H9 (cell line): Measurements from ENCODE around the gene XRCC2. TPM values are rescaled to one million over a fixed set of nuclear protein-coding genes. Genes with fewer than 3 reads are reported as not detected.

ENCODE experiments used
- DNase-seq: peaks from one replicate; pipeline ENCODE4 v3.0.0-alpha.2; 2017
- H2AFZ ChIP-seq: one replicate; pipeline ENCODE4 v1.6.1; 2013; ENCODE audit warnings: mild to moderate bottlenecking, low read length, control low read depth, moderate library complexity
- H2AK5ac ChIP-seq: 2 replicates; pipeline ENCODE4 v1.6.1; 2013; ENCODE audit warnings: low read length, control low read depth, mixed read lengths; ENCODE audit not compliant: insufficient read length
- H2BK120ac ChIP-seq: one replicate; pipeline ENCODE4 v1.6.1; 2013; ENCODE audit warnings: low read depth, mild to moderate bottlenecking, low read length, control low read depth, inconsistent platforms; ENCODE audit not compliant: poor library complexity, severe bottlenecking
- H2BK12ac ChIP-seq: 2 replicates; pipeline ENCODE4 v1.6.1; 2013; ENCODE audit warnings: low read length, control low read depth, mixed read lengths, low read depth; ENCODE audit not compliant: insufficient read length
- H2BK15ac ChIP-seq: 2 replicates; pipeline ENCODE4 v1.6.1; 2013; ENCODE audit warnings: low read depth, low read length, control low read depth
- H2BK20ac ChIP-seq: one replicate; pipeline ENCODE4 v1.6.1; 2013; ENCODE audit warnings: low read depth, mild to moderate bottlenecking, low read length, control low read depth, inconsistent platforms; ENCODE audit not compliant: poor library complexity, severe bottlenecking
- H2BK5ac ChIP-seq: 2 replicates; pipeline ENCODE4 v1.6.1; 2013; ENCODE audit warnings: low read length, control low read depth, mixed read lengths; ENCODE audit not compliant: insufficient read length
- H3K14ac ChIP-seq: 2 replicates; pipeline ENCODE4 v1.6.1; 2013; ENCODE audit warnings: low read length, control low read depth; ENCODE audit not compliant: insufficient read depth
- H3K18ac ChIP-seq: 2 replicates; pipeline ENCODE4 v1.6.1; 2013; ENCODE audit warnings: low read depth, mild to moderate bottlenecking, mixed read lengths, low read length, control low read depth; ENCODE audit not compliant: insufficient read length
- H3K23ac ChIP-seq: 2 replicates; pipeline ENCODE4 v1.6.1; 2013; ENCODE audit warnings: low read length, control low read depth, mixed read lengths, low read depth; ENCODE audit not compliant: insufficient read length
- H3K23me2 ChIP-seq: 2 replicates; pipeline ENCODE4 v1.6.1; 2013; ENCODE audit warnings: low read depth, mild to moderate bottlenecking, mixed read lengths, low read length, control low read depth; ENCODE audit not compliant: insufficient read length, poor library complexity, severe bottlenecking
- H3K27ac ChIP-seq: 2 replicates; pipeline ENCODE4 v1.5.1; 2013; ENCODE audit warnings: low read length, control low read depth, mixed read lengths, low read depth; ENCODE audit not compliant: insufficient read length
- H3K27me3 ChIP-seq: 2 replicates; pipeline ENCODE4 v1.6.1; 2013; ENCODE audit warnings: low read length, control low read depth, inconsistent platforms; ENCODE audit not compliant: insufficient read depth
- H3K4ac ChIP-seq: 2 replicates; pipeline ENCODE4 v1.6.1; 2013; ENCODE audit warnings: low read depth, mild to moderate bottlenecking, control low read depth, inconsistent platforms, low read length, moderate library complexity
- H3K4me1 ChIP-seq: 2 replicates; pipeline ENCODE4 v1.6.1; 2013; ENCODE audit warnings: low read length, control low read depth, inconsistent platforms; ENCODE audit not compliant: insufficient read depth
- H3K4me2 ChIP-seq: 2 replicates; pipeline ENCODE4 v1.6.1; 2013; ENCODE audit warnings: low read length, control low read depth, mixed read lengths; ENCODE audit not compliant: insufficient read length, insufficient read depth
- H3K56ac ChIP-seq: 2 replicates; pipeline ENCODE4 v1.6.1; 2013; ENCODE audit warnings: low read depth, mild to moderate bottlenecking, mixed read lengths, low read length, control low read depth; ENCODE audit not compliant: insufficient read length
- H3K79me1 ChIP-seq: 2 replicates; pipeline ENCODE4 v1.6.1; 2013; ENCODE audit warnings: low read depth, mild to moderate bottlenecking, moderate library complexity, low read length, control low read depth, inconsistent platforms; ENCODE audit not compliant: insufficient read depth, poor library complexity, severe bottlenecking
- H3K79me2 ChIP-seq: 2 replicates; pipeline ENCODE4 v1.6.1; 2013; ENCODE audit warnings: low read length, control low read depth, inconsistent platforms; ENCODE audit not compliant: insufficient read depth
- H3K9ac ChIP-seq: 2 replicates; pipeline ENCODE4 v1.6.1; 2013; ENCODE audit warnings: low read length, control low read depth, mixed read lengths; ENCODE audit not compliant: insufficient read length; ENCODE audit errors: extremely low read depth
- H3K9me3 ChIP-seq: one replicate; pipeline ENCODE4 v1.6.1; 2013; ENCODE audit warnings: low read depth, low read length, inconsistent platforms; ENCODE audit not compliant: control insufficient read depth
- H3T11ph ChIP-seq: one replicate; pipeline ENCODE4 v1.6.1; 2013; ENCODE audit warnings: mild to moderate bottlenecking, low read length, control low read depth, inconsistent platforms
- H4K20me1 ChIP-seq: one replicate; pipeline ENCODE4 v1.6.1; 2013; ENCODE audit not compliant: control insufficient read depth, insufficient read length, insufficient read depth
- H4K5ac ChIP-seq: 2 replicates; pipeline ENCODE4 v1.6.1; 2013; ENCODE audit warnings: low read depth, mild to moderate bottlenecking, mixed read lengths, low read length, control low read depth; ENCODE audit not compliant: insufficient read length
- H4K8ac ChIP-seq: replicated peaks from 2 replicates; pipeline ENCODE4 v1.6.1; 2013; ENCODE audit warnings: low read length, control low read depth, mixed read lengths, low read depth; ENCODE audit not compliant: insufficient read length
- H4K91ac ChIP-seq: 2 replicates; pipeline ENCODE4 v1.6.1; 2013; ENCODE audit warnings: low read depth, mild to moderate bottlenecking, moderate library complexity, mixed read lengths, low read length, control low read depth; ENCODE audit not compliant: insufficient read length
- H3K27ac Mint-ChIP-seq, 3 experiments: 2 replicates in 2 of 3; 3 replicates in 1 of 3; pipeline ENCODE4 v1.8.0; 2020 to 2021; ENCODE audit warnings: mixed read lengths in 3 of 3, mild to moderate bottlenecking in 1 of 3, moderate library complexity in 1 of 3
- H3K27me3 Mint-ChIP-seq: 2 replicates; pipeline ENCODE4 v1.8.0; 2021; ENCODE audit warnings: low read depth, mild to moderate bottlenecking, moderate library complexity, mixed read lengths
- H3K36me3 Mint-ChIP-seq, 3 experiments: 2 replicates in 2 of 3; 3 replicates in 1 of 3; pipeline ENCODE4 v1.8.0; 2020 to 2021; ENCODE audit warnings: low read depth in 3 of 3, mixed read lengths in 3 of 3; ENCODE audit not compliant: insufficient read depth in 1 of 3
- H3K4me1 Mint-ChIP-seq, 2 experiments: 2 replicates each; pipeline ENCODE4 v1.8.0; 2020; ENCODE audit warnings: mixed read lengths in 2 of 2
- H3K4me3 Mint-ChIP-seq, 2 experiments: 2 replicates in 1 of 2; 3 replicates in 1 of 2; pipeline ENCODE4 v1.8.0; 2020 to 2021; ENCODE audit warnings: mild to moderate bottlenecking in 2 of 2, mixed read lengths in 2 of 2, moderate library complexity in 1 of 2
- H3K9me3 Mint-ChIP-seq, 2 experiments: 2 replicates in 1 of 2; 3 replicates in 1 of 2; pipeline ENCODE4 v1.8.0; 2020; ENCODE audit warnings: mild to moderate bottlenecking in 2 of 2, mixed read lengths in 2 of 2, moderate library complexity in 1 of 2
- WGBS: extraction: QIAGEN DNeasy Blood & Tissue Kit; methylation state at CpG from one replicate; pipeline ENCODE4 v1.1.7; 2013; ENCODE audit warnings: missing lambda C conversion rate, low lambda C conversion rate, mixed read lengths; ENCODE audit not compliant: insufficient read length; ENCODE audit errors: extremely low coverage; 5-methylcytosine and 5-hydroxymethylcytosine counted together
- total RNA-seq: library from RNA; stranded (reverse); gene quantifications from 2 replicates; pipeline ENCODE4 v1.2.1, GENCODE V29; 2021
- TF ChIP-seq, protein P1 (sequence below): fragments of 200-600 bp; sonication (generic); conservative IDR thresholded peaks from 3 replicates; pipeline ENCODE4 v1.8.0; 2021; ENCODE audit warnings: antibody characterized with exemption, mild to moderate bottlenecking

The XRCC2 gene
- total RNA-seq, 1 experiment from 2014 or later = 22.8 TPM

DNA sequence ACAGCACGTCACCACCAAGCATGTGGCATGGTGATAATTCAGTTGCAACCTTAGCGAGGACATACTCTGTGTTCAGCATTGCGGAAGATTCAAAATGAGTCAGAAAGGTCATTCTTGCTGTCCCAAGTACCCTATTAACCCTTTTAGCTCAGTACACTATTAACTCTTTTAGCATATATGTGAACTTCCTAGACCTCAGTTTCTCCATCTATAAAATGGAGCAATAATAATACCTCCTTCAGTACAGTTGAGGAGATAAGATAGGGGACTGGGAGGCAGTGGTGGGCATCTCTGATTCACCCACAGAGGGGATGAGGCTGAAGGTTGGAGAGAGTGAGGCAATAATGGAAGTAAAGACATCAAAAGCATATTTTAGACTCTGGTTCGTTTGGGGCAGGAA is 67.3 kb downstream of the XRCC2 start:
- H3K9me3 ChIP-seq = no peaks in the 10 kb centered on the region
- no peak for DNase-seq
- no peak overlapping the region for H3K18ac ChIP-seq
- H2BK5ac ChIP-seq = no peak overlapping the region
- no peaks in the 10 kb centered on the region for H3K23me2 ChIP-seq
- H3K4me1 ChIP-seq = no peaks in the 10 kb centered on the region
- Mint-ChIP-seq H3K27ac (no peak overlapping the region), H3K9me3 (peaks cover 12% of the 10 kb centered on the region in 2 experiments), H3K27me3 (no peaks in the 10 kb centered on the region), H3K36me3 (peaks cover 0 to 11% (median 4%) of the 10 kb centered on the region in 3 experiments; a peak in 5 of 7 replicates), H3K4me3 (no peak overlapping the region), H3K4me1 (no peaks in the 10 kb centered on the region)
- no CpG with 5 or more reads among the region's 4 CpGs for WGBS
- H3K9ac ChIP-seq = no peak overlapping the region
- no peak overlapping the region for H2BK15ac ChIP-seq
- H3K4me2 ChIP-seq = no peak overlapping the region
- no peak overlapping the region for H4K91ac ChIP-seq
- H4K5ac ChIP-seq = no peak overlapping the region
- no peaks in the 10 kb centered on the region for H3K27me3 ChIP-seq
- no peaks in the 10 kb centered on the region for H4K20me1 ChIP-seq
- H3T11ph ChIP-seq = no peak overlapping the region
- H3K27ac ChIP-seq = no peak overlapping the region
- no peak overlapping the region for H3K14ac ChIP-seq
- no peak overlapping the region for H3K4ac ChIP-seq
- no peak overlapping the region for H3K23ac ChIP-seq
- H2BK120ac ChIP-seq = no peak overlapping the region
- H4K8ac ChIP-seq = no peak overlapping the region
- H2BK20ac ChIP-seq = no peak overlapping the region
- no peak overlapping the region for H2BK12ac ChIP-seq
- no peaks in the 10 kb centered on the region for H3K79me2 ChIP-seq
- no peak overlapping the region for H3K56ac ChIP-seq
- no peaks in the 10 kb centered on the region for H3K79me1 ChIP-seq
- no peak overlapping the region for H2AK5ac ChIP-seq
- no peak overlapping the region for H2AFZ ChIP-seq
- TF ChIP-seq, protein P1, sequence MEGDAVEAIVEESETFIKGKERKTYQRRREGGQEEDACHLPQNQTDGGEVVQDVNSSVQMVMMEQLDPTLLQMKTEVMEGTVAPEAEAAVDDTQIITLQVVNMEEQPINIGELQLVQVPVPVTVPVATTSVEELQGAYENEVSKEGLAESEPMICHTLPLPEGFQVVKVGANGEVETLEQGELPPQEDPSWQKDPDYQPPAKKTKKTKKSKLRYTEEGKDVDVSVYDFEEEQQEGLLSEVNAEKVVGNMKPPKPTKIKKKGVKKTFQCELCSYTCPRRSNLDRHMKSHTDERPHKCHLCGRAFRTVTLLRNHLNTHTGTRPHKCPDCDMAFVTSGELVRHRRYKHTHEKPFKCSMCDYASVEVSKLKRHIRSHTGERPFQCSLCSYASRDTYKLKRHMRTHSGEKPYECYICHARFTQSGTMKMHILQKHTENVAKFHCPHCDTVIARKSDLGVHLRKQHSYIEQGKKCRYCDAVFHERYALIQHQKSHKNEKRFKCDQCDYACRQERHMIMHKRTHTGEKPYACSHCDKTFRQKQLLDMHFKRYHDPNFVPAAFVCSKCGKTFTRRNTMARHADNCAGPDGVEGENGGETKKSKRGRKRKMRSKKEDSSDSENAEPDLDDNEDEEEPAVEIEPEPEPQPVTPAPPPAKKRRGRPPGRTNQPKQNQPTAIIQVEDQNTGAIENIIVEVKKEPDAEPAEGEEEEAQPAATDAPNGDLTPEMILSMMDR = no peak
